CD4-positive, alpha-beta memory T cell (primary cell): ENCODE data around the gene CNN3. TPM values are rescaled to one million over a fixed set of nuclear protein-coding genes. Genes with fewer than 3 reads are reported as not detected.
A peak's percentile ranks its signal among the peaks of the same experiment; 100 is the strongest.

ENCODE experiments used
- CTCF ChIA-PET: fragments of 350-600 bp; sonication (Branson Sonifier 250); formaldehyde crosslinking; loops from one replicate; lab custom pipeline; 2021; ENCODE audit warnings: inconsistent platforms; ENCODE audit not compliant: partially characterized antibody; lab: Charles Lee
- POLR2A ChIA-PET: fragments of 350-600 bp; sonication (Branson Sonifier 250); formaldehyde crosslinking; loops from one replicate; lab custom pipeline; 2021; ENCODE audit not compliant: partially characterized antibody; lab: Charles Lee
- DNase-seq, 5 donors: peaks; one replicate each; pipeline versions ENCODE4 v3.0.0 to v3.0.0-alpha.2; 2020 to 2022; ENCODE audit warnings: mixed read lengths in 1 of 5
- H3K27ac ChIP-seq: one replicate; pipeline ENCODE4 v1.7.0; 2013; ENCODE audit warnings: low read depth, low read length
- H3K27me3 ChIP-seq: 2 replicates; pipeline ENCODE4 v1.7.0; 2013; ENCODE audit warnings: mild to moderate bottlenecking, low read length, moderate library complexity; ENCODE audit not compliant: insufficient read depth
- H3K36me3 ChIP-seq: 2 replicates; pipeline ENCODE4 v1.7.0; 2013; ENCODE audit warnings: mild to moderate bottlenecking, low read length, moderate library complexity; ENCODE audit not compliant: insufficient read depth
- H3K4me1 ChIP-seq: 2 replicates; pipeline ENCODE4 v1.7.0; 2013; ENCODE audit warnings: mild to moderate bottlenecking, low read length, moderate library complexity; ENCODE audit not compliant: insufficient read depth
- H3K4me3 ChIP-seq, 2 donors: one replicate each; pipeline ENCODE4 v1.7.0; 2013; ENCODE audit warnings: low read length in 2 of 2, mild to moderate bottlenecking in 1 of 2
- H3K9me3 ChIP-seq, 2 donors: one replicate each; pipeline ENCODE4 v1.7.0; 2013; ENCODE audit warnings: low read length in 2 of 2, control low read depth in 1 of 2; ENCODE audit not compliant: control insufficient read depth in 1 of 2
- H3K27ac Mint-ChIP-seq, 7 donors: one replicate each; pipeline ENCODE4 v1.8.0; 2020 to 2021; ENCODE audit warnings: mixed read lengths in 7 of 7, mild to moderate bottlenecking in 6 of 7, inconsistent platforms in 3 of 7, moderate library complexity in 3 of 7
- H3K27me3 Mint-ChIP-seq, 2 donors: one replicate each; pipeline ENCODE4 v1.8.0; 2020 to 2021; ENCODE audit warnings: mixed read lengths in 2 of 2
- H3K36me3 Mint-ChIP-seq, 2 donors: one replicate each; pipeline ENCODE4 v1.8.0; 2020 to 2021; ENCODE audit warnings: mixed read lengths in 2 of 2, inconsistent platforms in 1 of 2, mild to moderate bottlenecking in 1 of 2
- H3K4me1 Mint-ChIP-seq, 4 donors: one replicate each; pipeline ENCODE4 v1.8.0; 2020 to 2021; ENCODE audit warnings: mixed read lengths in 4 of 4, mild to moderate bottlenecking in 1 of 4
- H3K4me3 Mint-ChIP-seq, 8 donors: one replicate each; pipeline ENCODE4 v1.8.0; 2020 to 2021; ENCODE audit warnings: mixed read lengths in 8 of 8, mild to moderate bottlenecking in 7 of 8, moderate library complexity in 6 of 8, inconsistent platforms in 3 of 8
- H3K9me3 Mint-ChIP-seq, 8 donors: one replicate each; pipeline ENCODE4 v1.8.0; 2020 to 2021; ENCODE audit warnings: mixed read lengths in 8 of 8, mild to moderate bottlenecking in 5 of 8, inconsistent platforms in 3 of 8, moderate library complexity in 1 of 8
- intact Hi-C: fragments of 100-400 bp; cut with micrococcal nuclease; formaldehyde crosslinking; loops from one replicate; pipeline ENCODE4 v1.15.1; 2023
- polyA plus RNA-seq, 2 donors: library from polyadenylated mRNA; unstranded; fragments of 300-500 nt; fragmentation: Illumina TruSeq; gene quantifications; one replicate each; pipeline ENCODE4 v1.2.3, GENCODE V29; 2021
- total RNA-seq, 2 experiments: library from RNA; stranded (reverse); gene quantifications; one replicate each; pipeline ENCODE4 v1.2.3, GENCODE V29; 2021

CNN3 gene
- total and polyA plus RNA-seq, 4 experiments from 2014 or later = 1.9 to 3.2 (median 2.4) TPM

- no peak overlapping the region for H3K4me3 ChIP-seq
- H3K4me1 ChIP-seq = no peaks in the 10 kb centered on the region
- POLR2A ChIA-PET = no interaction called here
- Mint-ChIP-seq H3K36me3 (peaks cover 0 to 4% of the 10 kb centered on the region in 2 donors), H3K27ac (no peak overlapping the region), H3K4me3 (no peak overlapping the region), H3K27me3 (peaks cover 7 to 11% of the 10 kb centered on the region in 2 donors), H3K9me3 (no peaks in the 10 kb centered on the region), H3K4me1 (peaks cover 0 to 5% (median 4%) of the 10 kb centered on the region in 4 donors)
- no peak for DNase-seq
- no peaks in the 10 kb centered on the region for H3K27me3 ChIP-seq
- CTCF ChIA-PET = no interaction called here
- intact Hi-C loops = no loop called here
- H3K9me3 ChIP-seq = no peaks in the 10 kb centered on the region
- H3K27ac ChIP-seq = no peak overlapping the region
- H3K36me3 ChIP-seq = no peaks in the 10 kb centered on the region
Measured at GRCh38 chr1:94937820-94938219, 10.9 kb upstream of the CNN3 start.

GRCh38 chr1:94936861-94937620, 10.1 kb upstream of the CNN3 start:
- CTCF ChIA-PET = no interaction called here

GRCh38 chr1:94935476-94935875, 8.6 kb upstream of the CNN3 start:
- Histone ChIP-seq H3K4me1 (no peaks in the 10 kb centered on the region), H3K36me3 (no peaks in the 10 kb centered on the region), H3K27me3 (no peaks in the 10 kb centered on the region), H3K9me3 (no peaks in the 10 kb centered on the region), H3K4me3 (no peak overlapping the region), H3K27ac (no peak overlapping the region)
- no peak overlapping the region for H3K4me3 Mint-ChIP-seq
- peaks cover 0 to 5% (median 4%) of the 10 kb centered on the region in 4 donors for H3K4me1 Mint-ChIP-seq
- H3K36me3 Mint-ChIP-seq = peaks cover 0 to 4% of the 10 kb centered on the region in 2 donors
- DNase-seq = no peak
- intact Hi-C loops = no loop called here
- peak overlapping the region in 1 of 7 donors; percentile 25 for H3K27ac Mint-ChIP-seq
- H3K27me3 Mint-ChIP-seq = peaks cover 7% of the 10 kb centered on the region in 2 donors
- CTCF ChIA-PET = no interaction called here
- no peaks in the 10 kb centered on the region for H3K9me3 Mint-ChIP-seq
- POLR2A ChIA-PET = no interaction called here

More at GRCh38 chr1:94936861-94937620, 10.1 kb upstream of the CNN3 start:
- H3K9me3 Mint-ChIP-seq = no peaks in the 10 kb centered on the region
- POLR2A ChIA-PET = no interaction called here
- H3K27me3 Mint-ChIP-seq = peaks cover 7 to 11% of the 10 kb centered on the region in 2 donors
- H3K36me3 Mint-ChIP-seq = peaks cover 0 to 4% of the 10 kb centered on the region in 2 donors
- H3K27ac Mint-ChIP-seq = no peak overlapping the region
- Histone ChIP-seq H3K27ac (no peak overlapping the region), H3K36me3 (no peaks in the 10 kb centered on the region), H3K4me1 (no peaks in the 10 kb centered on the region), H3K9me3 (no peaks in the 10 kb centered on the region), H3K4me3 (no peak overlapping the region), H3K27me3 (no peaks in the 10 kb centered on the region)
- intact Hi-C loops = no loop called here
- H3K4me3 Mint-ChIP-seq = no peak overlapping the region
- no peak for DNase-seq
- peaks cover 0 to 5% (median 4%) of the 10 kb centered on the region in 4 donors for H3K4me1 Mint-ChIP-seq

GRCh38 chr1:94935034-94935433, 8.1 kb upstream of the CNN3 start:
- Histone ChIP-seq H3K4me1 (no peaks in the 10 kb centered on the region), H3K9me3 (no peaks in the 10 kb centered on the region), H3K27ac (no peak overlapping the region), H3K27me3 (no peaks in the 10 kb centered on the region), H3K36me3 (no peaks in the 10 kb centered on the region), H3K4me3 (no peak overlapping the region)
- Mint-ChIP-seq H3K27me3 (peaks cover 7 to 8% of the 10 kb centered on the region in 2 donors), H3K36me3 (peaks cover 0 to 4% of the 10 kb centered on the region in 2 donors), H3K9me3 (no peaks in the 10 kb centered on the region), H3K4me1 (peaks cover 0 to 5% (median 4%) of the 10 kb centered on the region in 4 donors), H3K4me3 (no peak overlapping the region), H3K27ac (no peak overlapping the region)
- no peak for DNase-seq
- intact Hi-C loops = no loop called here
- ChIA-PET CTCF (no interaction called here), POLR2A (no interaction called here)

- no peak for DNase-seq
- Histone ChIP-seq H3K4me1 (no peaks in the 10 kb centered on the region), H3K4me3 (no peak overlapping the region), H3K27me3 (no peaks in the 10 kb centered on the region), H3K36me3 (no peaks in the 10 kb centered on the region), H3K9me3 (no peaks in the 10 kb centered on the region), H3K27ac (no peak overlapping the region)
- Mint-ChIP-seq H3K4me1 (peaks cover 0 to 5% (median 4%) of the 10 kb centered on the region in 4 donors), H3K36me3 (peaks cover 0 to 4% of the 10 kb centered on the region in 2 donors), H3K27ac (no peak overlapping the region), H3K4me3 (no peak overlapping the region), H3K27me3 (peaks cover 7 to 8% of the 10 kb centered on the region in 2 donors), H3K9me3 (no peaks in the 10 kb centered on the region)
- ChIA-PET POLR2A (no interaction called here), CTCF (no interaction called here)
- intact Hi-C loops = no loop called here
Measured at GRCh38 chr1:94934551-94934950, 7.6 kb upstream of the CNN3 start.

- no peaks in the 10 kb centered on the region for H3K36me3 Mint-ChIP-seq
- H3K27ac ChIP-seq = no peak overlapping the region
Measured at GRCh38 chr1:94931254-94931841, 4.4 kb upstream of the CNN3 start.

GRCh38 chr1:94929351-94930217, 2.7 kb upstream of the CNN3 start:
- ChIA-PET CTCF (no interaction called here), POLR2A (no interaction called here)
- Mint-ChIP-seq H3K9me3 (no peaks in the 10 kb centered on the region), H3K4me3 (peak overlapping the region in 1 of 8 donors; percentile 15), H3K27ac (no peak overlapping the region), H3K4me1 (peaks cover 9 to 24% (median 17%) of the 10 kb centered on the region in 4 donors), H3K36me3 (no peaks in the 10 kb centered on the region), H3K27me3 (peaks cover 19 to 22% of the 10 kb centered on the region in 2 donors)
- DNase-seq = no peak
- Histone ChIP-seq H3K36me3 (no peaks in the 10 kb centered on the region), H3K27me3 (peaks cover 11% of the 10 kb centered on the region), H3K4me3 (no peak overlapping the region), H3K27ac (no peak overlapping the region), H3K4me1 (peaks cover 7% of the 10 kb centered on the region), H3K9me3 (no peaks in the 10 kb centered on the region)
- intact Hi-C loops = loop anchor here (5.0 to 10.0 kb wide), 4 partner anchors 33 to 303 kb away; partner anchors contain the start of gene RWDD3

More at GRCh38 chr1:94931254-94931841, 4.4 kb upstream of the CNN3 start:
- Histone ChIP-seq H3K4me3 (no peak overlapping the region), H3K4me1 (no peaks in the 10 kb centered on the region), H3K36me3 (no peaks in the 10 kb centered on the region), H3K27me3 (no peaks in the 10 kb centered on the region), H3K9me3 (no peaks in the 10 kb centered on the region)
- intact Hi-C loops = no loop called here
- ChIA-PET POLR2A (no interaction called here), CTCF (no interaction called here)
- peaks cover 8 to 11% of the 10 kb centered on the region in 2 donors for H3K27me3 Mint-ChIP-seq
- peaks cover 4 to 11% (median 8%) of the 10 kb centered on the region in 4 donors for H3K4me1 Mint-ChIP-seq
- H3K27ac Mint-ChIP-seq = no peak overlapping the region
- no peak overlapping the region for H3K4me3 Mint-ChIP-seq
- DNase-seq = no peak
- H3K9me3 Mint-ChIP-seq = no peaks in the 10 kb centered on the region
